ENCODE data around the gene DNLZ.

DNA sequence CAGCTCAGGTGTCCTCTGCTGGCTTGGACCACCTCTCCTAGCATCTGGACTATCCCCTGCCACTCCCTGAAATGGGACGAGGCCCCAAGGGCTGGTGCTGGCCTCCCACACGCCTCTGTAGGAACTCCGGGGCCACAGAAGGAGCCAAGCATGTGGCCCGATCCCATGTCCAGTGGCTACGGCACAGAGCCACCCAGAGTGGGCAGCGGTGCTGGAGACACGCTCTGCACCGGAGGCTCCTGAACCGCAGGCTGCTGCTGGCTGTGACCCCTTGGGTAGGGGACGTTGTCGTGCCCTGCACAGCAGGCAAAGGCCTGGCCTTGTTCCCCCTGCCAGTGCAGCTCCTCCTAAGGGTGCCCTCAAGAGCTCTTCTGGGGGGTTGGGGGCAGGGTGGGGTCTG is 16.3 kb upstream of the DNLZ start:
- TF ChIP-seq, protein P1, sequence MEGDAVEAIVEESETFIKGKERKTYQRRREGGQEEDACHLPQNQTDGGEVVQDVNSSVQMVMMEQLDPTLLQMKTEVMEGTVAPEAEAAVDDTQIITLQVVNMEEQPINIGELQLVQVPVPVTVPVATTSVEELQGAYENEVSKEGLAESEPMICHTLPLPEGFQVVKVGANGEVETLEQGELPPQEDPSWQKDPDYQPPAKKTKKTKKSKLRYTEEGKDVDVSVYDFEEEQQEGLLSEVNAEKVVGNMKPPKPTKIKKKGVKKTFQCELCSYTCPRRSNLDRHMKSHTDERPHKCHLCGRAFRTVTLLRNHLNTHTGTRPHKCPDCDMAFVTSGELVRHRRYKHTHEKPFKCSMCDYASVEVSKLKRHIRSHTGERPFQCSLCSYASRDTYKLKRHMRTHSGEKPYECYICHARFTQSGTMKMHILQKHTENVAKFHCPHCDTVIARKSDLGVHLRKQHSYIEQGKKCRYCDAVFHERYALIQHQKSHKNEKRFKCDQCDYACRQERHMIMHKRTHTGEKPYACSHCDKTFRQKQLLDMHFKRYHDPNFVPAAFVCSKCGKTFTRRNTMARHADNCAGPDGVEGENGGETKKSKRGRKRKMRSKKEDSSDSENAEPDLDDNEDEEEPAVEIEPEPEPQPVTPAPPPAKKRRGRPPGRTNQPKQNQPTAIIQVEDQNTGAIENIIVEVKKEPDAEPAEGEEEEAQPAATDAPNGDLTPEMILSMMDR (IDR thresholded peaks at IDR 0.05) = no peak
- no peak for TF ChIP-seq POLR2A (IDR thresholded peaks at IDR 0.05)
